ENCODE data around the gene PIGV.
A peak's percentile ranks its signal among the peaks of the same experiment; 100 is the strongest.

PIGV gene

GRCh38 chr1:26782521-26783212 is 5.1 kb upstream of the PIGV start:
- no peak for DNase-seq (ENCODE audit: low read depth)
- TF ChIP-seq CTCF (IDR thresholded peaks at IDR 0.05; ENCODE audit: control insufficient read depth, extremely low read depth, insufficient read depth): no peak

GRCh38 chr1:26783646-26784022 is 4.1 kb upstream of the PIGV start:
- no peak for TF ChIP-seq CTCF (IDR thresholded peaks at IDR 0.05; ENCODE audit: control insufficient read depth, extremely low read depth, insufficient read depth)
- no peak for DNase-seq (ENCODE audit: low read depth)
- H3K4me3 ChIP-seq (ENCODE audit: low read depth, low read length): no peak overlapping the region

More at GRCh38 chr1:26782521-26783212, 5.1 kb upstream of the PIGV start:
- H3K4me3 ChIP-seq (ENCODE audit: low read depth, low read length): no peak overlapping the region

- H3K4me3 ChIP-seq (ENCODE audit: low read depth, low read length): no peak overlapping the region
- no peak for DNase-seq (ENCODE audit: low read depth)
- no peak for TF ChIP-seq CTCF (IDR thresholded peaks at IDR 0.05; ENCODE audit: control insufficient read depth, extremely low read depth, insufficient read depth)
These were observed 3.5 kb upstream of the PIGV start for GRCh38 chr1:26784023-26784871.

- DNase-seq (ENCODE audit: low read depth): no peak
- TF ChIP-seq CTCF (IDR thresholded peaks at IDR 0.05; ENCODE audit: control insufficient read depth, extremely low read depth, insufficient read depth): no peak
- no peak overlapping the region for H3K4me3 ChIP-seq (ENCODE audit: low read depth, low read length)
These were observed 2.9 kb upstream of the PIGV start for GRCh38 chr1:26784886-26785285.

GRCh38 chr1:26785611-26786436 is 1.9 kb upstream of the PIGV start:
- DNase-seq (ENCODE audit: low read depth): no peak
- no peak overlapping the region for H3K4me3 ChIP-seq (ENCODE audit: low read depth, low read length)
- no peak for TF ChIP-seq CTCF (IDR thresholded peaks at IDR 0.05; ENCODE audit: control insufficient read depth, extremely low read depth, insufficient read depth)

- peak overlapping the region; percentile 82 for H3K4me3 ChIP-seq (ENCODE audit: low read depth, low read length)
- no peak for TF ChIP-seq CTCF (IDR thresholded peaks at IDR 0.05; ENCODE audit: control insufficient read depth, extremely low read depth, insufficient read depth)
- DNase-seq (ENCODE audit: low read depth): no peak
These were observed 1.0 kb upstream of the PIGV start for GRCh38 chr1:26786437-26787380.

Data from LNCaP clone FGC (cell line).